Measurements from ENCODE around the gene PAPPA2.

Gene PAPPA2

DNA sequence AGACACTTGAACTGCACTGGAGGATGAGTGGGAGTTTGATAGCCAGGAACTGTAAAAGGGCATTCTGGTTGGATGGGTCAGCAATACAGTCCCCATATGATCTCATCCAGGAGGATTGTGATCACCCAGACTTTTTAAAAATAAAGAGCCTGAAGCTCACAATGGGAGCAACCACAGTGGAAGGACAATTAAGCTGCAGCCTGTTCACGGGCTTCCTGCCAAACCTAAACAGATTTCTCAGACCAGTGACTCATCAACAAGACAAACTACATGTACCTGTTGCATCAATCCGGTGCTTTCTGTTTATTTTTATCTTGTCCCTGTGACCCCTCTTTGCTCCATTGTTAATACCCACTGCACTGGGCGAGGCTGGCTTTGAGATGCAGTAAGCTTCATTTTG lies 52.3 kb downstream of the PAPPA2 start:
- H4K20me1 ChIP-seq (ENCODE audit: low read depth, low read length): no peaks in the 10 kb centered on the region

GRCh38 chr1:176517484-176517883 lies 54.5 kb downstream of the PAPPA2 start:
- Histone ChIP-seq H3K9me3 (ENCODE audit: insufficient read depth, low read length) (no peaks in the 10 kb centered on the region), H3K4me3 (ENCODE audit: insufficient read depth, low read length, poor library complexity, severe bottlenecking) (no peak overlapping the region), H4K20me1 (ENCODE audit: low read depth, low read length) (no peaks in the 10 kb centered on the region), H3K36me3 (ENCODE audit: low read length) (no peaks in the 10 kb centered on the region), H3K9me2 (replicated peaks; ENCODE audit: insufficient read depth, low read length) (no peaks in the 10 kb centered on the region), H2AFZ (ENCODE audit: low read depth, low read length, severe bottlenecking) (no peak overlapping the region), H3K79me2 (ENCODE audit: insufficient read depth, low read length) (no peaks in the 10 kb centered on the region), H3K27me3 (ENCODE audit: low read length) (no peaks in the 10 kb centered on the region), H3K4me2 (ENCODE audit: low read depth, low read length, poor library complexity, severe bottlenecking) (no peak overlapping the region), H3K9ac (ENCODE audit: low read length) (no peak overlapping the region), H3K27ac (ENCODE audit: low read depth, low read length) (no peak overlapping the region), H3F3A (ENCODE audit: insufficient read depth) (no peaks in the 10 kb centered on the region)
- TF ChIP-seq, protein P1, sequence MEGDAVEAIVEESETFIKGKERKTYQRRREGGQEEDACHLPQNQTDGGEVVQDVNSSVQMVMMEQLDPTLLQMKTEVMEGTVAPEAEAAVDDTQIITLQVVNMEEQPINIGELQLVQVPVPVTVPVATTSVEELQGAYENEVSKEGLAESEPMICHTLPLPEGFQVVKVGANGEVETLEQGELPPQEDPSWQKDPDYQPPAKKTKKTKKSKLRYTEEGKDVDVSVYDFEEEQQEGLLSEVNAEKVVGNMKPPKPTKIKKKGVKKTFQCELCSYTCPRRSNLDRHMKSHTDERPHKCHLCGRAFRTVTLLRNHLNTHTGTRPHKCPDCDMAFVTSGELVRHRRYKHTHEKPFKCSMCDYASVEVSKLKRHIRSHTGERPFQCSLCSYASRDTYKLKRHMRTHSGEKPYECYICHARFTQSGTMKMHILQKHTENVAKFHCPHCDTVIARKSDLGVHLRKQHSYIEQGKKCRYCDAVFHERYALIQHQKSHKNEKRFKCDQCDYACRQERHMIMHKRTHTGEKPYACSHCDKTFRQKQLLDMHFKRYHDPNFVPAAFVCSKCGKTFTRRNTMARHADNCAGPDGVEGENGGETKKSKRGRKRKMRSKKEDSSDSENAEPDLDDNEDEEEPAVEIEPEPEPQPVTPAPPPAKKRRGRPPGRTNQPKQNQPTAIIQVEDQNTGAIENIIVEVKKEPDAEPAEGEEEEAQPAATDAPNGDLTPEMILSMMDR (IDR thresholded peaks at IDR 0.05; ENCODE audit: insufficient read depth, low read length, poor library complexity, severe bottlenecking): no peak
- TF ChIP-seq EZH2phosphoT487 (conservative IDR thresholded peaks at IDR 0.05; ENCODE audit: low read length): no peak

More for the DNA sequence above, 52.3 kb downstream of the PAPPA2 start:
- no peak overlapping the region for H3K4me2 ChIP-seq (ENCODE audit: low read depth, low read length, poor library complexity, severe bottlenecking)
- TF ChIP-seq EZH2phosphoT487 (conservative IDR thresholded peaks at IDR 0.05; ENCODE audit: low read length): no peak
- TF ChIP-seq, protein P1 (IDR thresholded peaks at IDR 0.05; ENCODE audit: insufficient read depth, low read length, poor library complexity, severe bottlenecking): no peak
- no peaks in the 10 kb centered on the region for H3K9me2 ChIP-seq (replicated peaks; ENCODE audit: insufficient read depth, low read length)
- H2AFZ ChIP-seq (ENCODE audit: low read depth, low read length, severe bottlenecking): no peak overlapping the region
- H3K9ac ChIP-seq (ENCODE audit: low read length): no peak overlapping the region
- H3F3A ChIP-seq (ENCODE audit: insufficient read depth): no peaks in the 10 kb centered on the region
- no peak overlapping the region for H3K27ac ChIP-seq (ENCODE audit: low read depth, low read length)
- H3K27me3 ChIP-seq (ENCODE audit: low read length): no peaks in the 10 kb centered on the region
- H3K4me3 ChIP-seq (ENCODE audit: insufficient read depth, low read length, poor library complexity, severe bottlenecking): no peak overlapping the region
- H3K79me2 ChIP-seq (ENCODE audit: insufficient read depth, low read length): no peaks in the 10 kb centered on the region
- no peaks in the 10 kb centered on the region for H3K36me3 ChIP-seq (ENCODE audit: low read length)
- H3K9me3 ChIP-seq (ENCODE audit: insufficient read depth, low read length): no peaks in the 10 kb centered on the region

DNA sequence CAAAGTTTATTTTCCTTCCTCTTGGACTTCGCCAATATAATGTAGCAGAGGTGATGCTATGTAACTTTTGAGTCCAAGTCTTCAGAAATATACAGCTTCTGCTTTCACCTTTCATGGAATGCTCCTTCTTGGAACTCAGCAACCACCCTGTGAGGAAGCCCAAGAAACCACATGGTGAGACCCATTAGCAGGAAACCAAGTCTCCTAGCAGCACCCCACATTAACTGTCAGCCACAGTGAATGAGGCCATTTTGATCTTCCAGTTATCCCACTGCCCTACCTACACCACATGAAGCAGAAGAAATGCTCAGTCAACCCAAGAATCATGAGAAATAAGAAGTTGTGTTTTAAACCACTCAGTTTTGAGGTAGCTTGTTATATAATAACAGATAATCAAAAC lies 58.2 kb downstream of the PAPPA2 start:
- Histone ChIP-seq H3K9me3 (ENCODE audit: insufficient read depth, low read length) (no peaks in the 10 kb centered on the region), H3K27ac (ENCODE audit: low read depth, low read length) (no peak overlapping the region), H3K4me3 (ENCODE audit: insufficient read depth, low read length, poor library complexity, severe bottlenecking) (no peak overlapping the region), H2AFZ (ENCODE audit: low read depth, low read length, severe bottlenecking) (no peak overlapping the region), H3K9me2 (replicated peaks; ENCODE audit: insufficient read depth, low read length) (no peaks in the 10 kb centered on the region), H3F3A (ENCODE audit: insufficient read depth) (no peaks in the 10 kb centered on the region), H4K20me1 (ENCODE audit: low read depth, low read length) (no peaks in the 10 kb centered on the region), H3K9ac (ENCODE audit: low read length) (no peak overlapping the region), H3K4me2 (ENCODE audit: low read depth, low read length, poor library complexity, severe bottlenecking) (no peak overlapping the region), H3K79me2 (ENCODE audit: insufficient read depth, low read length) (no peaks in the 10 kb centered on the region), H3K27me3 (ENCODE audit: low read length) (no peaks in the 10 kb centered on the region; the same call in 1 of the 2 replicates), H3K36me3 (ENCODE audit: low read length) (no peaks in the 10 kb centered on the region)
- TF ChIP-seq, protein P1 (IDR thresholded peaks at IDR 0.05; ENCODE audit: insufficient read depth, low read length, poor library complexity, severe bottlenecking): no peak
- no peak for TF ChIP-seq EZH2phosphoT487 (conservative IDR thresholded peaks at IDR 0.05; ENCODE audit: low read length)
